ENCODE results near the gene ATXN7.

ATXN7 gene

GRCh38 chr3:63974451-63974850 lies 110.8 kb downstream of the ATXN7 start:
- CTCF ChIA-PET: interaction anchor here (2.8 to 12.5 kb wide), 3 partner anchors 9 to 19 kb away, joined by 7 to 106 read pairs (median 82); no protein-coding TSS in a partner anchor
- TF ChIP-seq CTCF (IDR thresholded peaks at IDR 0.05; ENCODE audit: control extremely low read depth, extremely low read depth, low read depth, missing control alignments): no peak
- POLR2A ChIA-PET: no interaction called here
- no peak for DNase-seq (ENCODE audit: extremely low spot score)

- POLR2A ChIA-PET: no interaction called here
- DNase-seq (ENCODE audit: extremely low spot score): no peak
- no peak for TF ChIP-seq CTCF (IDR thresholded peaks at IDR 0.05; ENCODE audit: control extremely low read depth, extremely low read depth, low read depth, missing control alignments)
- CTCF ChIA-PET: interaction anchor here (1.4 to 12.5 kb wide), 5 partner anchors 11 to 48 kb away, joined by 4 to 106 read pairs (median 7); partner anchors contain the start of gene PSMD6
Observed at GRCh38 chr3:63975723-63976122, 112.1 kb downstream of the ATXN7 start.

GRCh38 chr3:63976161-63976871 lies 112.6 kb downstream of the ATXN7 start:
- no peak for TF ChIP-seq CTCF (IDR thresholded peaks at IDR 0.05; ENCODE audit: control extremely low read depth, extremely low read depth, low read depth, missing control alignments)
- CTCF ChIA-PET: interaction anchor here (1.2 to 12.5 kb wide), 6 partner anchors 10 to 47 kb away, joined by 3 to 106 read pairs (median 6); partner anchors contain the start of gene PSMD6
- POLR2A ChIA-PET: no interaction called here
- no peak for DNase-seq (ENCODE audit: extremely low spot score)

- ChIA-PET CTCF (interaction anchor here (0.9 to 12.5 kb wide), 7 partner anchors 10 to 49 kb away, joined by 3 to 106 read pairs (median 5); partner anchors contain the start of gene PSMD6), POLR2A (no interaction called here)
- DNase-seq (ENCODE audit: extremely low spot score): no peak
- no peak for TF ChIP-seq CTCF (IDR thresholded peaks at IDR 0.05; ENCODE audit: control extremely low read depth, extremely low read depth, low read depth, missing control alignments)
Observed at GRCh38 chr3:63976872-63977200, 113.2 kb downstream of the ATXN7 start.

- ChIA-PET CTCF (interaction anchor here (0.9 to 12.5 kb wide), 12 partner anchors 11 to 76 kb away, joined by 3 to 106 read pairs (median 4); no protein-coding TSS in a partner anchor), POLR2A (no interaction called here)
- no peak for TF ChIP-seq CTCF (IDR thresholded peaks at IDR 0.05; ENCODE audit: control extremely low read depth, extremely low read depth, low read depth, missing control alignments)
- no peak for DNase-seq (ENCODE audit: extremely low spot score)
Observed at GRCh38 chr3:63977893-63978292, 114.2 kb downstream of the ATXN7 start.

- POLR2A ChIA-PET: no interaction called here
- CTCF ChIA-PET: interaction anchor here (1.1 to 12.5 kb wide), 8 partner anchors 9 to 52 kb away, joined by 3 to 106 read pairs (median 6); no protein-coding TSS in a partner anchor
- no peak for TF ChIP-seq CTCF (IDR thresholded peaks at IDR 0.05; ENCODE audit: control extremely low read depth, extremely low read depth, low read depth, missing control alignments)
- no peak for DNase-seq (ENCODE audit: extremely low spot score)
Observed at GRCh38 chr3:63979093-63979885, 115.6 kb downstream of the ATXN7 start.

All from GM10248 (cell line).